Mesendoderm (in vitro differentiated cells): ENCODE measurements around the gene ASXL3.
A peak's percentile ranks its signal among the peaks of the same experiment; 100 is the strongest.

Source experiments
- DNase-seq: peaks from one replicate; pipeline ENCODE4 v3.0.0; 2013
- H2AK5ac ChIP-seq: 2 replicates; pipeline ENCODE4 v1.6.1; 2013; ENCODE audit warnings: low read length, inconsistent platforms
- H2BK120ac ChIP-seq: 2 replicates; pipeline ENCODE4 v1.6.1; 2013; ENCODE audit warnings: low read depth, mild to moderate bottlenecking, low read length, moderate library complexity, mixed read lengths
- H2BK15ac ChIP-seq: replicated peaks from 2 replicates; pipeline ENCODE4 v1.6.1; 2013; ENCODE audit warnings: low read depth, mild to moderate bottlenecking, moderate library complexity
- H2BK5ac ChIP-seq: 2 replicates; pipeline ENCODE4 v1.6.1; 2013; ENCODE audit warnings: low read length, inconsistent platforms
- H3K18ac ChIP-seq: 2 replicates; pipeline ENCODE4 v1.6.1; 2013; ENCODE audit warnings: mild to moderate bottlenecking, low read length, mixed read lengths
- H3K23ac ChIP-seq: one replicate; pipeline ENCODE4 v1.6.1; 2013; ENCODE audit warnings: low read length
- H3K27ac ChIP-seq: 2 replicates; pipeline ENCODE4 v1.5.1; 2013; ENCODE audit warnings: low read depth, mild to moderate bottlenecking, inconsistent platforms, low read length, moderate library complexity
- H3K27me3 ChIP-seq: 2 replicates; pipeline ENCODE4 v1.6.1; 2013; ENCODE audit warnings: low read length, control low read depth, mild to moderate bottlenecking, inconsistent platforms; ENCODE audit not compliant: insufficient read depth, poor library complexity
- H3K36me3 ChIP-seq: 2 replicates; pipeline ENCODE4 v1.6.1; 2013; ENCODE audit warnings: low read length, inconsistent platforms; ENCODE audit not compliant: control insufficient read depth, insufficient read depth
- H3K4ac ChIP-seq: one replicate; pipeline ENCODE4 v1.6.1; 2013; ENCODE audit warnings: low read depth, mild to moderate bottlenecking, low read length, moderate library complexity
- H3K4me1 ChIP-seq: 2 replicates; pipeline ENCODE4 v1.6.1; 2013; ENCODE audit warnings: low read depth, low read length, inconsistent platforms; ENCODE audit not compliant: control insufficient read depth
- H3K4me2 ChIP-seq: 2 replicates; pipeline ENCODE4 v1.6.1; 2013; ENCODE audit warnings: low read length
- H3K4me3 ChIP-seq: 2 replicates; pipeline ENCODE4 v1.5.1; 2013; ENCODE audit warnings: mild to moderate bottlenecking, low read length
- H3K56ac ChIP-seq: one replicate; pipeline ENCODE4 v1.6.1; 2013; ENCODE audit warnings: low read length
- H3K79me1 ChIP-seq: 2 replicates; pipeline ENCODE4 v1.6.1; 2013; ENCODE audit warnings: low read length, inconsistent platforms
- H3K79me2 ChIP-seq: 2 replicates; pipeline ENCODE4 v1.6.1; 2013; ENCODE audit warnings: mild to moderate bottlenecking, low read length; ENCODE audit not compliant: control insufficient read depth, insufficient read depth
- H3K9ac ChIP-seq: 2 replicates; pipeline ENCODE4 v1.6.1; 2013; ENCODE audit warnings: low read length, inconsistent platforms
- H4K5ac ChIP-seq: one replicate; pipeline ENCODE4 v1.6.1; 2013; ENCODE audit warnings: low read length
- H4K8ac ChIP-seq: one replicate; pipeline ENCODE4 v1.6.1; 2013; ENCODE audit warnings: low read depth, mild to moderate bottlenecking, control low read depth, low read length, moderate library complexity
- WGBS: extraction: QIAGEN DNeasy Blood & Tissue Kit; methylation state at CpG from one replicate; pipeline ENCODE4 v1.1.7; 2013; ENCODE audit warnings: low lambda C conversion rate, missing lambda C conversion rate; ENCODE audit not compliant: insufficient coverage; ENCODE audit errors: extremely low coverage; 5-methylcytosine and 5-hydroxymethylcytosine counted together

The ASXL3 gene

GRCh38 chr18:33596178-33596854 lies 18.3 kb downstream of the ASXL3 start:
- no peaks in the 10 kb centered on the region for H3K4me1 ChIP-seq
- no peak overlapping the region for H2AK5ac ChIP-seq
- H3K4me3 ChIP-seq = no peak overlapping the region
- H2BK5ac ChIP-seq = no peak overlapping the region
- H2BK15ac ChIP-seq = no peak overlapping the region
- no peak overlapping the region for H4K5ac ChIP-seq
- no peak overlapping the region for H3K18ac ChIP-seq
- H3K27me3 ChIP-seq = no peaks in the 10 kb centered on the region
- no peak overlapping the region for H3K4ac ChIP-seq
- DNase-seq = no peak
- no CpG with 5 or more reads among the region's 1 CpG for WGBS
- no peak overlapping the region for H3K9ac ChIP-seq
- H3K23ac ChIP-seq = no peak overlapping the region
- no peaks in the 10 kb centered on the region for H3K79me1 ChIP-seq
- H4K8ac ChIP-seq = no peak overlapping the region
- H3K36me3 ChIP-seq = no peaks in the 10 kb centered on the region
- H2BK120ac ChIP-seq = no peak overlapping the region
- H3K56ac ChIP-seq = no peak overlapping the region
- no peak overlapping the region for H3K4me2 ChIP-seq
- no peak overlapping the region for H3K27ac ChIP-seq
- no peaks in the 10 kb centered on the region for H3K79me2 ChIP-seq

- Histone ChIP-seq H3K18ac (no peak overlapping the region), H3K4me3 (no peak overlapping the region), H2BK5ac (no peak overlapping the region), H4K5ac (no peak overlapping the region), H3K27me3 (no peaks in the 10 kb centered on the region), H3K56ac (no peak overlapping the region), H3K36me3 (no peaks in the 10 kb centered on the region), H2AK5ac (no peak overlapping the region), H3K79me2 (no peaks in the 10 kb centered on the region), H3K9ac (no peak overlapping the region), H3K27ac (no peak overlapping the region), H3K23ac (no peak overlapping the region), H2BK120ac (no peak overlapping the region), H3K79me1 (no peaks in the 10 kb centered on the region), H4K8ac (no peak overlapping the region), H3K4ac (no peak overlapping the region), H3K4me1 (no peaks in the 10 kb centered on the region), H2BK15ac (no peak overlapping the region), H3K4me2 (no peak overlapping the region)
- WGBS = no CpG with 5 or more reads among the region's 3 CpGs
- no peak for DNase-seq
Measured at GRCh38 chr18:33600846-33601245, 22.8 kb downstream of the ASXL3 start.

- Histone ChIP-seq H3K36me3 (no peaks in the 10 kb centered on the region), H3K18ac (no peak overlapping the region), H3K79me1 (no peaks in the 10 kb centered on the region), H3K23ac (no peak overlapping the region), H2BK15ac (no peak overlapping the region), H4K5ac (no peak overlapping the region), H3K4me2 (no peak overlapping the region), H3K27ac (no peak overlapping the region), H2AK5ac (no peak overlapping the region), H2BK120ac (no peak overlapping the region), H3K27me3 (no peaks in the 10 kb centered on the region), H3K79me2 (no peaks in the 10 kb centered on the region), H4K8ac (no peak overlapping the region), H3K9ac (no peak overlapping the region), H3K4me3 (no peak overlapping the region), H3K4ac (no peak overlapping the region), H2BK5ac (no peak overlapping the region), H3K4me1 (no peaks in the 10 kb centered on the region), H3K56ac (no peak overlapping the region)
- no peak for DNase-seq
- WGBS = no CpG with 5 or more reads among the region's 2 CpGs
Measured at GRCh38 chr18:33603454-33603853, 25.4 kb downstream of the ASXL3 start.

GRCh38 chr18:33605250-33605649 lies 27.2 kb downstream of the ASXL3 start:
- Histone ChIP-seq H3K56ac (no peak overlapping the region), H3K23ac (no peak overlapping the region), H4K5ac (no peak overlapping the region), H3K9ac (no peak overlapping the region), H3K27ac (no peak overlapping the region), H2BK15ac (no peak overlapping the region), H3K79me2 (no peaks in the 10 kb centered on the region), H2BK120ac (no peak overlapping the region), H3K18ac (no peak overlapping the region), H3K4me2 (no peak overlapping the region), H3K27me3 (no peaks in the 10 kb centered on the region), H2BK5ac (no peak overlapping the region), H3K4me1 (no peaks in the 10 kb centered on the region), H3K4ac (no peak overlapping the region), H3K36me3 (no peaks in the 10 kb centered on the region), H3K4me3 (no peak overlapping the region), H2AK5ac (no peak overlapping the region), H3K79me1 (no peaks in the 10 kb centered on the region), H4K8ac (no peak overlapping the region)
- no peak for DNase-seq

- no peak overlapping the region for H3K23ac ChIP-seq
- H3K79me2 ChIP-seq = no peaks in the 10 kb centered on the region
- H3K36me3 ChIP-seq = no peaks in the 10 kb centered on the region
- peak; percentile 67 for DNase-seq
- no peaks in the 10 kb centered on the region for H3K79me1 ChIP-seq
- no peak overlapping the region for H3K18ac ChIP-seq
- H2BK120ac ChIP-seq = no peak overlapping the region
- no peak overlapping the region for H2AK5ac ChIP-seq
- no peak overlapping the region for H3K4ac ChIP-seq
- H3K27ac ChIP-seq = no peak overlapping the region
- H3K4me3 ChIP-seq = no peak overlapping the region
- no peak overlapping the region for H3K9ac ChIP-seq
- H3K4me1 ChIP-seq = no peaks in the 10 kb centered on the region
- no peak overlapping the region for H3K56ac ChIP-seq
- no peaks in the 10 kb centered on the region for H3K27me3 ChIP-seq
- no peak overlapping the region for H4K8ac ChIP-seq
- no peak overlapping the region for H2BK15ac ChIP-seq
- no peak overlapping the region for H4K5ac ChIP-seq
- no peak overlapping the region for H2BK5ac ChIP-seq
- H3K4me2 ChIP-seq = no peak overlapping the region
Measured at GRCh38 chr18:33606621-33607020, 28.6 kb downstream of the ASXL3 start.

GRCh38 chr18:33611525-33612135 lies 33.6 kb downstream of the ASXL3 start:
- H3K27ac ChIP-seq = no peak overlapping the region
- H3K4me1 ChIP-seq = no peaks in the 10 kb centered on the region
- H4K5ac ChIP-seq = no peak overlapping the region
- H3K79me2 ChIP-seq = no peaks in the 10 kb centered on the region
- no peak overlapping the region for H3K23ac ChIP-seq
- no peak overlapping the region for H2BK15ac ChIP-seq
- H2AK5ac ChIP-seq = no peak overlapping the region
- no peak for DNase-seq
- no peak overlapping the region for H3K56ac ChIP-seq
- no peaks in the 10 kb centered on the region for H3K27me3 ChIP-seq
- no peak overlapping the region for H2BK120ac ChIP-seq
- H3K18ac ChIP-seq = no peak overlapping the region
- no peak overlapping the region for H4K8ac ChIP-seq
- no peak overlapping the region for H2BK5ac ChIP-seq
- H3K9ac ChIP-seq = no peak overlapping the region
- no CpG with 5 or more reads among the region's 3 CpGs for WGBS
- no peak overlapping the region for H3K4ac ChIP-seq
- H3K36me3 ChIP-seq = no peaks in the 10 kb centered on the region
- no peaks in the 10 kb centered on the region for H3K79me1 ChIP-seq
- no peak overlapping the region for H3K4me3 ChIP-seq
- no peak overlapping the region for H3K4me2 ChIP-seq
